ENCODE measurements around the gene SMYD3.

- TF ChIP-seq CTCF (IDR thresholded peaks at IDR 0.05; ENCODE audit: insufficient read depth, low read length, poor library complexity, severe bottlenecking) (no peak), EZH2phosphoT487 (conservative IDR thresholded peaks at IDR 0.05; ENCODE audit: low read length) (no peak)
These were observed 359.3 kb downstream of the SMYD3 start for GRCh38 chr1:246147524-246148461.
